DMS 273 treated with DMSO at 0.1 percent for 48 hours (cell line): ENCODE results near the gene ARID2.

Source experiments
- DNase-seq: peaks from one replicate; lab custom pipeline; 2025; lab: John Stamatoyannopoulos, UW

ARID2 gene

GRCh38 chr12:45720069-45720468 is 9.4 kb upstream of the ARID2 start:
- DNase-seq, result no peak

- no peak for DNase-seq
These were observed 8.1 kb upstream of the ARID2 start for GRCh38 chr12:45721369-45721768.

- no peak for DNase-seq
These were observed 7.6 kb upstream of the ARID2 start for GRCh38 chr12:45721954-45722353.

GRCh38 chr12:45725631-45726602 is 3.6 kb upstream of the ARID2 start:
- DNase-seq, result peak; percentile 24

- DNase-seq, result no peak
These were observed 2.8 kb upstream of the ARID2 start for GRCh38 chr12:45726603-45727300.

GRCh38 chr12:45727301-45727979 is 2.1 kb upstream of the ARID2 start:
- peak; percentile 91 for DNase-seq

DNA sequence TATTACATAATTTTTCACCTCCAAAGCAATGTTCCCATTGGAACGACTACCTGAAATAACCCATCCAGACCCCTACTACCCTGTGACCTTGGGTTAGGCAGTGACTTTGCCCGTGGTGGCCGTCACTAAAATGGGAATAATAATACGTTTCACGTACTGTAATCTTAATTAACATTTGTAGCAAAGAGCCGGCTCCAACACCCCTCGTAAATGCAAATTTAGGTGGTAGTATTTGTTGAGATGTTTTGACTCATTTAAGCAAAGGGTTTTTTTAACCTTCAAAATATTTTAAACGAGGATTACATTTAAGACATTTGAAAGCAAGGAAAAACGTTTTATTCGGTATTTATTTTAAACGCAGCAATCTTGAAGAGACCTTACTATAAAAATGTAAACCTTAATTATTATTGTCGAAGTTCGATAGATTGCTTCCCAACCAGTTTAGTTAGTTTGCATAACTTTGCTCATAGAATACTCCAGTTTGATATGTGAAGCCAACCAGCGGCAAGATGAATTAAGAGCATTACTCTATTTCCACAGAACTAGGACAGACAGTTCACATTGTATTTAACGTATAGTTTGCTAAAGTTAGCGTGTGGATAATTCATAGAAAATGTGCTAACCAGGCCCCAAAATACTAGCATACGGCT is 1.4 kb upstream of the ARID2 start:
- peak; percentile 5 for DNase-seq

- peak; percentile 77 for DNase-seq
These were observed 775 bp upstream of the ARID2 start for GRCh38 chr12:45728630-45729232.

- no peak for DNase-seq
These were observed 510 bp downstream of the ARID2 start for GRCh38 chr12:45730084-45730347.

DNA sequence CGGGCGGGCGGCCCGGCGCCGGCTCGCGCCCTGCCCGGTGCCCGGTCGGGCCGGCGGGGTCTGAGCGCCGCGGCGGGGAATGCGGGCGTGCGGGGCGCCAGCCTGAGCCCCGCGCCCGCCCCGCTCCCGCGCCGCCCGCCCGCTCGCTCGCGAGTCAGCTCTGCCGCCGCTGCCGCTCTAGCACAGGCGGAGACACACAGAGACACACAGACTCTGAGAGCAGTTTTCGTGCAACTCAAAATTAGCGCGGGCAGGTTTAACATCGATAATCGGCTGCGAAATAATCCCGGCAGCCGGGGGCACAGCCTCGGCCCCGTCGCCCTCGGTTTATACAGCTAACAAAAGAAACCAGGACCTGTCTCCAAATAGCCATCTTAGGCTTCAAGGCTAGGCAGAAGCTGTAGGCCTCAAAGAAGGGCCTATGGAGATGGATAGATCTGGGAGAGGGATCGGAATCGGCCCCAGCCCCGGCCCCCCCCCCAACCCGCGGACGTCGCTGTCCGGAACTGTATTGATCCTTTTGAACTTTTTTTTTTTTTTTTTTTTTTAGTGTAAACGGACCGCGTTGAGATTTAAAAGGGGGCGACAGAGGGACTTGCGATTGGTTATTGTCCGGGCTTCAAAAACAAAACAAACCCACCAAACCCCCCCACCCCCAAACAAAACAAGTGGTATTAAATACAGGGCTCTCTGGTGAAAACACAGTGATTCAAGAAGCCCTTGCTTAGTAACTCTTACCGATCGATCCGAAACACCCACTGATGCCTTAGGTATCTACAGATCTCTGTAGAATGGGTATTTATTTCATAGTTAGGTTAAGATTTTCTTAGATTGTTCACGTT is 1.1 kb downstream of the ARID2 start:
- DNase-seq, result peak; percentile 14

GRCh38 chr12:45731190-45731775 is 1.8 kb downstream of the ARID2 start:
- DNase-seq, result no peak

DNA sequence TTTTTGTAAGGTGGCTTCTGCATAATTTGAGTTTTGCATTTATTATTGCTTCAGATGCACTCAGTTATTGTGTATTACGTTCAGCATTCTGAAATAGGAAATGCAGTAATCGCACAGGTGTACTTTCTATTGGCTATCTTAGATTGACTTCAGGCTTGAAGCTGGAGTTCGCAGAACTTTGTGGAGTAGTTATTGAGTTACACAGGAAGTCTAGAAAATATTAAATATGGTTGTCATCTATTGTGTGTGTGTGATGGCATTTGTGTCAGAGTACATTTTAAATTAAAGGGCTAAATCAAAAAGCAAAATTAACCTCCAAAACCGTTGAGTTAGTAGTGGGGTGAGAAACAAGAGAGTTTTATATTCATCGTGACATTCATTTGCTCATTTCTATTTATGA is 2.7 kb downstream of the ARID2 start:
- DNase-seq, result no peak

DNA sequence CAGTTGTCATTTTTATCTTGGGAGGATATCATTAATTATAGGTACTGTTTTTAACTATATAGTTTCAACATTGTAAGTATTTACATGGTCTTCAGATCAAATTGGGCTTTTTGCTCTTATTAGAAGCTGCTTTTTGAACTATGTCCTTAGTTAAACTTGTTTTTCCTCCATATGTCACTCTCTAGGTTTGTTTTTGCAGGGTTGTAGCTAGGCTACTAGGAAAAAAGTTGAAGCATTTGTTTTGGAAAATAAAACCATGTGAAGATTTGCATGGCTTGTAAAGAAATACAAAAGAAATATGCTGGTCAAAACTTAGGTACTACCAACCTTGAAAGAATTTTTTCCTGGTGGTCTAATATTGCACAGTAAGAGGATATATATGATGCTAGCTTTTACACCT is 3.4 kb downstream of the ARID2 start:
- DNase-seq, result no peak

- DNase-seq, result no peak
These were observed 8.1 kb downstream of the ARID2 start for GRCh38 chr12:45737638-45738037.

DNA sequence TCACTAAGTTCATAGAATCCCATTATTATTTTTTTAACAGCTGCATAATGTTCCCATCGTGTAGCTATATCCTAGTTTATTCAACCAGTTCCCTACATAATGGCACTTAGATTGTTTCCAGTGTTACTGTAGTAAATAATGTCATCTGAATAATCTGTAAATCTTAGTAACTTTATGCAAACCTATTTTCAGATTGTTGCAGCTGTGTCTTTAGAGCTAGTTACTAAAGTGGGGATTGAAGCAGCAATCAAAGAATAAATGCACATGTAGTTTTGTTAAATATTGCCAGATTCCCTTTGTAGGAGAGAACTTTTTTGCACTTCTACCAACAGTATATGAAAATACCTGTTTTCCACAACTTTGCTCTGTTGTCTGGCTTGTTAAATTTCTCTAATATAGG is 13.1 kb downstream of the ARID2 start:
- no peak for DNase-seq

DNA sequence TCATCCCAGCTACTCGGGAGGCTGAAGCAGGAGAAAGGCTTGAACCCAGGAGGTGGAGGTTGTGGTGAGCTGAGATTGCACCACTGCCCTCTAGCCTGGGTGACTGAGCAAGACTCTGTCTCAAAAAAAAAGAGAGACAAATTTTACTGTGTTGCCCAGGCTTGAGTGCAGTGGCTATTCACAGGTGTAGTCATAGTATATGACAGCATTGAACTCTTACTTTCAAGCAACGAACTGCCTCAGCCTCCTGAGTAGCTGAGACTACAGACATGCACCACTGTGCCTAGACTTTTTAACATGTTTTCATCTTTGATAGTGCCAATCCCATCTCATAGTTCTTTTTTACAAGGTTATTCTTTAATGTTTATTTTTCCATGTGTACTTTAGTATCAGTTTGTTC is 13.7 kb downstream of the ARID2 start:
- no peak for DNase-seq

DNA sequence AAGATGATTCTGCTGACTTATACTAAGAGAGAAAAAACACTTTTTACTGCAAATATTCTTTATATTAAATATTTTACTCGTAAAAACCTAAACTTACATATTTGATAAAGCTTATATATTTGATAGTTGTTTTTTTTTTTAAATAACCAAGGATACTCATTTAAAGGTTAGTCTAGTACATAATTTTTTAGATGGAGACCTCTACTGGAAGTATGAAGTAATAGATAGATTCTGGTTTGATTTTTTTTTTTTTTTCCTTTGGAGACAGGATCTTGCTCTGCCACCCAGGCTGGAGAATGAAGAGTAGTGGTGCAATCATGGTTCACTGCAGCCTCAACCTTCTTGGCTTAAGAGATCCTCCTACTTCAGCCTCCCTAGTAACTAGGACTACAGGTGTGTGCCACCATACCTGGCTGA is 16.4 kb downstream of the ARID2 start:
- DNase-seq, result no peak

DNA sequence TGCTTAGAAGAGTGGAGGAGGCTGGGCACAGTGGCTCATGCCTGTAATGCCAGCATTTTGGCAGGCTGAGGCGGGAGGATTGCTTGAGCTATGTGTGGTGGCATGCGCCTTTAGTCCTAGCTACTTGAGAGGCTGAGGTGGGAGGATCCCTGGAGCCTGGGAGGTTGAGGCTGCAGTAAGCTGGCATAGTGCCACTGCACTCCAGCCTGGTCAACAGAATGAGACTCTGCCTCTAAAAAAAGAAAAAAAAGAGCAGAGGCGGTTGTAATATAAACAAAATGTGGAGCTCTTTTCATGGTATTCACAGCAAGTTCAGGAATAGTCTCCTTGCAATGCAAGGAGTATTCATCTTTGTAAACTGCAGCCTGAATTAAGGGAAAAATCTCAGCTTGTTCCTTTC is 27.2 kb downstream of the ARID2 start:
- no peak for DNase-seq

- no peak for DNase-seq
These were observed 27.7 kb downstream of the ARID2 start for GRCh38 chr12:45757172-45757571.

- DNase-seq, result no peak
These were observed 30.8 kb downstream of the ARID2 start for GRCh38 chr12:45760333-45760732.
